ENCODE results near the gene HNRNPK.

Gene HNRNPK

GRCh38 chr9:83932851-83933250 lies 47.2 kb downstream of the HNRNPK start:
- no peak for DNase-seq

- DNase-seq: no peak
These were observed 48.0 kb downstream of the HNRNPK start for GRCh38 chr9:83932011-83932410.

- no peak for DNase-seq
These were observed 49.1 kb downstream of the HNRNPK start for GRCh38 chr9:83930881-83931280.

GRCh38 chr9:83927591-83927990 lies 52.4 kb downstream of the HNRNPK start:
- no peak for DNase-seq

- peak; percentile 95 for DNase-seq
These were observed 58.9 kb downstream of the HNRNPK start, which contains the start of gene KIF27 for GRCh38 chr9:83920927-83921707. TSS of gene KIF27 (minus strand) at chr9:83921432. CDS start at chr9:83915591, 5,841 bp downstream.

- no peak for DNase-seq
These were observed 59.5 kb downstream of the HNRNPK start for GRCh38 chr9:83920469-83920926.

- no peak for DNase-seq
These were observed 60.9 kb downstream of the HNRNPK start for GRCh38 chr9:83919111-83919510.
